DOHH2 (cell line): ENCODE data around the gene MAP2K6.

Source experiments
- EZH2phosphoT487 ChIP-seq: fragments of 200-600 bp; sonication (generic); IDR thresholded peaks from 2 replicates; pipeline ENCODE4 v1.6.1; 2017; ENCODE audit warnings: borderline replicate concordance, mild to moderate bottlenecking, antibody characterized with exemption, low read length, moderate library complexity, mixed read lengths
- TF ChIP-seq, protein P1 (sequence below): fragments of 200-600 bp; sonication (generic); IDR thresholded peaks from one replicate; pipeline ENCODE4 v1.5.1; 2014; ENCODE audit warnings: antibody characterized with exemption, mild to moderate bottlenecking, low read depth, low read length; ENCODE audit not compliant: poor library complexity, severe bottlenecking

DNA sequence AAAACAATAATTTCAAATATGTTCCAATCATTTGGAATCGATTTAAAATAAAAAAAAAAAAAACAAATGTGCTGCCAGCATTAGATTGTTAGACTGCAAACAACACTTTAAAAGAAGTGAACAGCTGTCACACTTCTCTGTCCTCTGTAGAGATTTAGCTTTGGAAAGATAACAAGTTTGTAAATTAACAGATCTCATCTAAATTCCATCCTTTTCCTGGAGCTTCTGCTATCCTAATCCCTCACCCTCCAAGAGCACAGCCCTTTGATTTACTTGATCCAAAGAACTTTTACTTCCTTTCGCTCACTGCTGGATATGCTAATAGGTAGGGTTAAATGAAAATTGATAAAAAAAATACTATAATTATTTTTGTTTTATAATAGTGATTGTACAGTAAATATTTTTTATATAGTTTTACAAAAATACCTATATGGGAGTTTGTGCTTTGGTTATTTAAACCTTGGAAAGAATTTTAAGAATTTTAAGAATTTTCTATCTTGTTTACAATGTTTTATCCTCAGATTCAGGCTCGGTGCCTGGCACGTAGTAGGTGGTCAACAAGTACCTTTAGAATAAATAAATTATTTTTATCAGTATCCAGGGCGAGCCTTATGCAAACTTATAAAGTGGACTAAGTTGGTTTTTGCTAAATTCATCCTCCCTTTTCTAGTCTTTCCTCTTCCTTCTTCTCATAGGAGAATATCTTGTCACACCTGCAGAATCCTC lies 21.6 kb downstream of the MAP2K6 start:
- TF ChIP-seq, protein P1, sequence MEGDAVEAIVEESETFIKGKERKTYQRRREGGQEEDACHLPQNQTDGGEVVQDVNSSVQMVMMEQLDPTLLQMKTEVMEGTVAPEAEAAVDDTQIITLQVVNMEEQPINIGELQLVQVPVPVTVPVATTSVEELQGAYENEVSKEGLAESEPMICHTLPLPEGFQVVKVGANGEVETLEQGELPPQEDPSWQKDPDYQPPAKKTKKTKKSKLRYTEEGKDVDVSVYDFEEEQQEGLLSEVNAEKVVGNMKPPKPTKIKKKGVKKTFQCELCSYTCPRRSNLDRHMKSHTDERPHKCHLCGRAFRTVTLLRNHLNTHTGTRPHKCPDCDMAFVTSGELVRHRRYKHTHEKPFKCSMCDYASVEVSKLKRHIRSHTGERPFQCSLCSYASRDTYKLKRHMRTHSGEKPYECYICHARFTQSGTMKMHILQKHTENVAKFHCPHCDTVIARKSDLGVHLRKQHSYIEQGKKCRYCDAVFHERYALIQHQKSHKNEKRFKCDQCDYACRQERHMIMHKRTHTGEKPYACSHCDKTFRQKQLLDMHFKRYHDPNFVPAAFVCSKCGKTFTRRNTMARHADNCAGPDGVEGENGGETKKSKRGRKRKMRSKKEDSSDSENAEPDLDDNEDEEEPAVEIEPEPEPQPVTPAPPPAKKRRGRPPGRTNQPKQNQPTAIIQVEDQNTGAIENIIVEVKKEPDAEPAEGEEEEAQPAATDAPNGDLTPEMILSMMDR = no peak
- no peak for TF ChIP-seq EZH2phosphoT487
